ENCODE data around the gene PFN1.

DNA sequence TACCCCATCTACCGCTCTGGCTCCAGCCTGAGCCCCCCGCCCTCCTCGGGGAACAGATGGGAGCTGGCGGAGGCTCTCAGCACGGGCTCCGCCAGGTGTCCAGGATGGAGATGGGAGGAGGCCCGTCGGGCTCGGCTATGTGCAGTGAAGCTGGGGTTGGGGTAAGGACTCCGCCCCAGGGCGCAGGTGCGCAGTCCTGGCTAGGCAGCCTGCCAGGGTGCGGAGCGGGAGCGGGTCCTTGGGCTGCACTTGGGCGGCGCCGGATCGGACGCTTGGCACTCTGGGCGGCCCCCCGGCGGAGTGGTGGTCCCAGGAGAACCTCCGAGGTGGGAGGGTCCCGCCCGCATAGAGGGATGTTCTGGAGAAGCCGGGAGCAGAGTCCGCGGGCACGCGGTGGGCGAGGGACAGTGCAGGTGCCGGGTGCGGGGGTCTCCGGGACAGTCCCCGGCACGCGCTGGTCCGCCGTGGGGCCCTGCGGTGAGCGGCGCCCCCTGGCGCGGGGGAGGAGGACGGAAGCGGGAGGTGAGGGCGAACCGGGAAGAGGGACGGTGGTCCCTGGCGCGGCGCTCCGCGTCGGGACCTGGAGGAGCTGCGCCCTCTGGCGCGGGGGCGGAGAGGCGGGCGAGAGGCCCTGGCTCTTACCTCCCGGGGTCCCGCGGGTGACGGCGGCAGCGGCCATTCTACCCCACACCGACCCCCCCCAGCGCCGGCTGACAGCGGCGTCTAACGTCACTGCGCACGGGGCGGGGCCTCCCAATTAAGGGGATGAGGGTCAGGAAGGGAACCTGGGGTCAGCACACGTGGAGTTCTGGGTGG lies 38.8 kb upstream of the PFN1 start, which contains the start of gene CAMTA2:
- TF ChIP-seq MAX (IDR thresholded peaks at IDR 0.05; ENCODE audit: insufficient read depth, insufficient read length) (no peak), POLR2A (IDR thresholded peaks at IDR 0.05; ENCODE audit: low read depth, low read length) (peak; percentile 70), EZH2 (IDR thresholded peaks at IDR 0.05; ENCODE audit: borderline replicate concordance, low read depth, low read length, severe bottlenecking) (no peak), MYC (IDR thresholded peaks at IDR 0.05; ENCODE audit: low read depth, low read length) (peak; percentile 34)

All from endothelial cell of umbilical vein (primary cell).